Measurements from ENCODE around the gene FAM20C. TPM values are rescaled to one million over a fixed set of nuclear protein-coding genes. Genes with fewer than 3 reads are reported as not detected.
"Not testable (repeated sequence)": the region's sequence is repeated elsewhere in the genome, so short reads cannot be mapped to it uniquely, and the experiment has no call there.

The FAM20C gene
- polyA plus RNA-seq, 1 donor = 32.0 TPM

DNA sequence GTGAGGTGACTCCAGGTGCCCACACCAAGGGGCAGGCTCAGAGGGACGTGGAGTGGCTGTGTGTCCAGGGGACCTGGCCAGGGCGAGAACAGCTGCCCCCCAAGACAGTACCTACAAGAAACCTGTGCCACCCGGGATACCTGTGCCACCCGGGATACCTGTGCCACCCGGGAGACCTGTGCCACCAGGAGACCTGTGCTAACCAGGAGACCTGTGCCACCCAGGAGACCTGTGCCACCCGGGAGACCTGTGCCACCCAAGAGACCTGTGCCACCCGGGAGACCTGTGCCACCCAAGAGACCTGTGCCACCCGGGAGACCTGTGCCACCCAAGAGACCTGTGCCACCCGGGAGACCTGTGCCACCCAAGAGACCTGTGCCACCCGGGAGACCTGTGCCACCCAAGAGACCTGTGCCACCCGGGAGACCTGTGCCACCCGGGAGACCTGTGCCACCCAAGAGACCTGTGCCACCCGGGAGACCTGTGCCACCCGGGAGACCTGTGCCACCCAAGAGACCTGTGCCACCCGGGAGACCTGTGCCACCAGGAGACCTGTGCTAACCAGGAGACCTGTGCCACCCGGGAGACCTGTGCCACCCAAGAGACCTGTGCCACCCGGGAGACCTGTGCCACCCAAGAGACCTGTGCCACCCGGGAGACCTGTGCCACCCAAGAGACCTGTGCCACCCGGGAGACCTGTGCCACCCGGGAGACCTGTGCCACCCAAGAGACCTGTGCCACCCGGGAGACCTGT, 50.6 kb downstream of the FAM20C start:
- DNase-seq (ENCODE audit: low read depth) = not testable (repeated sequence)

DNA sequence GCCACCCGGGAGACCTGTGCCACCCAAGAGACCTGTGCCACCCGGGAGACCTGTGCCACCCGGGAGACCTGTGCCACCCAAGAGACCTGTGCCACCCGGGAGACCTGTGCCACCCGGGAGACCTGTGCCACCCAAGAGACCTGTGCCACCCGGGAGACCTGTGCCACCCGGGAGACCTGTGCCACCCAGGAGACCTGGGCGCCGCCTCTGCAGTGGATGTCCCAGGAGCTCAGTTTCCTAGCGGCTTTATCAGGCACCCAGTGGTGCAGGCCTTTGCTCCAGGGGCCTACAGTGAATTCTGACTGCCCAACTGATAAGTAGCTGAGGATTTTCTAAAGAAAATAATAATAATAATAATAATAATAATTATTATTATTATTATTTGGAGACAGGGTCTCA, 51.2 kb downstream of the FAM20C start:
- not testable (repeated sequence) for DNase-seq (ENCODE audit: low read depth)

DNA sequence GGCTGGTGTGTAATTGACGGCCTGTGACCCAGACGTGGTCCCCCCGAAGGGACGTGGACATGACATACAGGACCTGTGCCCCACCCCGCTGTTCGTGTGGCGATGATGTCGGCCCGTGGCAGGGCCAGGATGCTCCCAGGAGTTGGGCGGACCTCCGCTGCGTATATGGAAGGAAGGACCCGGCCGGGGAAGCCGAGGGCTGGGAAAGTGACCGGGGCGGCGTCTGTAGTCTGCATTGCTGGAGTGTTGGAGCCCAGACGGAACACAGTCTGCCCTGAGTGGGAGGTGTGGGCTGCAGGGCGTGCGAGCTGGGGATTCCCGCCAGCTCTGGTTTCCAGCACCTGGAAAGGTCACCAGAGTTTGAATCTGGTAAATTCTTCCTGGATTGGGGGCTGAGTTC, 52.6 kb downstream of the FAM20C start:
- no peak for DNase-seq (ENCODE audit: low read depth)

DNA sequence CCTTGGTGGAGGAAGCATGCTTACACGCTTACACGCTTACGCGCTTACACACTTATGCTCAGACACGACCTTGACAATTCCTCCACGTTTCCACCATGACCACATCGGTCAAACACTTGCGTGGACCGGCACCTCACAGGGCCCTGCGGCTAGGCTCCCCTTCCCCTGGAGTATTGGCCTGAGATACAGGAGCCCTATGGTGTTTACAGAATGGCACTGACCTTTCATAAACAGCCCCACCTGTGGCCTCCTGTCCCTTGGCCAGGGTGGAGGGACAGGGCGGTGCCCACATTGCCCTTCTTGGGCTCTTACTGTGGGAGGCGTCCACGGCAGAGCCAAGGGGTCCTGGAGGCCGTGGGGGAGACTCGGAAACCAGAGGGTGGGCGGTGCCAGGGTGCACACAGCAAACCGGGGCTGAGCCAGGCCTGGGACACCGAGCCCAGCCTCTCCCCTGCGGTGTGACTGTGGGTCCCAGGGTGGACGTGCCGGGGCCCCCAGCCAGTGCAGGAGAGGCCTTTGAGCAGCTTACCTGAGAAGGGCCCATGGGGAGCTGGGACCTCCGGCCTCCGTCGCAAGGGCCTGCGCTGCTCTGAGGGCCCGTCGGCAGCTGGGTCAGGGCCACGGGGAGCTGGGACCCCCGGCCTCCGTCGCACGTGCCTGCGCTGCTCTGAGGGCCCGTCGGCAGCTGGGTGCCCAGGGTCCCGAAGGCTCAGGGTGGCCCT, 53.4 kb downstream of the FAM20C start:
- no peak for DNase-seq (ENCODE audit: low read depth)

DNA sequence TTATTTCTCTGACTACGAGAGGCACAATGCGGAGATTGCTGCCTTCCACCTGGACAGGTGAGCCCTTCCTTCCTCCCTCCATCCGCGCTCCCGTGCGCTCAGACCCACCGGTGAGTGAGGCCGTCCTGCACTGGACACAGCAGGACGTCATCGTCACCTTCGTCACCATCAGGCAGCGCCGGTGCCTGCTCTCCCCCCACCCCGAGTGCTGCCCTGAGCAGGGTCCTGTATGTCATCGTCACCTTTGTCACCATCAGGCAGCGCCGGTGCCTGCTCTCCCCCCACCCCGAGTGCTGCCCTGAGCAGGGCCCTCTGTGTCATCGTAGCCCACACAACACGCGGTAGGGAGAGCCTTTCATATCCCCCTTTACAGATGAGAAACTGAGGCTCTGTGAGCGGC, 54.1 kb downstream of the FAM20C start:
- no peak for DNase-seq (ENCODE audit: low read depth)

DNA sequence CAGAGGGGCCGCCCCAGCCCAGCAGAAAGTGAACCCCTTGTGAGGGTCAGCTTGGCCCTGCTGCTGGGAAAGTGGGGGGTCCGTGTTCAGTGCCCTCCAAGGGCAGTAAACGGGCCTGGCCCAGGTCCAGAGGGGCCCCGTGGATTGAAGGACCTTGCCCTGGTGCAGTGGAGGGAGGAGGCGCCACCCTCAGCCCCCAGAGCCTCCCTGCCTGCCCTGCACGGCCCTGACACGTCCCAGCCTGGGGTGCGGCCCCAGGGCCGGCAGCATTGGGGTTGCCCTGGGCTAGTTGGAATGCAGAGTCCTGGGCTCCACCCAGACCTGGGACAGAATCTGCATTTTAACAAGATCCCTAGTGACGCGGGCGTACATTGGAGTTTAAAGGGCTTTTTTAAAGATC, 54.8 kb downstream of the FAM20C start:
- no peak for DNase-seq (ENCODE audit: low read depth)

DNA sequence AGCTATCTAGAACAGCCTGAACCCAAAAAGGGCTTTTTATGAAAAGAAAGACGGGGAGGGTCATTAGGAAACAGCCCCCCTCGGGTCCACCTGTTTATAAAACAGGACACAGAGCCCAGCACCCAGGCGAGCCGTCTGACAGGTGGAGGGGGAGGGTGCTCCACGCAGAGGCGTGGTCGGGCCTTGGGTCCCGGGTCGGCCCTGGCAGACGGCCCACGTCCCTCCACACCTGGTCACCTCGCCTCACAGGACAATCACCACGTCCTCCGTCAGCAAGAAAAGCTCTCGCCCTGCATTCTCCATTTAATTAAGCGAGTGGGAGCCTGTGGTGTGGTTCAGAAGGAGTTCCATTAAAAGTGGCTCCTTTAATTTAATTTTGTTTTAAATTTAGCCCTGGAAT, 55.3 kb downstream of the FAM20C start:
- no peak for DNase-seq (ENCODE audit: low read depth)

DNA sequence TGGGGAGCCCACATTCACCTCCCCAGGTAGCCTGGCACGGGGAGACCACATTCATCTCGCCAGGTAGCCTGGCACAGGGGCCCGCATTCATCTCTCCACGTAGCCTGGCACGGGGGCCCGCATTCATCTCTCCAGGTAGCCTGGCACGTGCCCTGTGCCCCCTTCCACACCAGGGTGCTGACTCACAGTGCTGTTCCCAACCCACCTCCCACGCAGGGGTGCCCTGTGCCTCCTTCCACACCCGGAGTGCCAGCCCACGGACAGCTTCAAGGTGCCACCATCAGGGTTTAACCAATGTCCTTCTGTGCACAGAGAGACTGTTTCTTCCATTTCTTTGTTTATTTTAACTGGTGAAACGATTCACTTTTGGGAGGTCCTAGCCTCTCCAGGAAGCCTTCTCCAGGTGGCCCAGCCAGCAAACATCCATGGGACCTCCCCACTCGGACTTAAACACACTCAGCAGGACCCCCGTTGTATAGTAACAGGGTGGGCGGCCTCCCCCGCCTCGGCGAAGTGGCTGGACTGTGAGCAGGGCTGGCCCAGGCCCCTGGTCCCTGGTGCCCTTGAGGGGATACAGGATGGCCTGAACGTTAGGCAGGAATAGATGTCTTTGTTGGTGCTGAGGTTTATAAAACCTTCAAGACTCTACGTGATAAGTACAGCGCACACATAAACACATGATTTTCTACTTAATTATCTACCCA, 56.5 kb downstream of the FAM20C start:
- no peak for DNase-seq (ENCODE audit: low read depth)

DNA sequence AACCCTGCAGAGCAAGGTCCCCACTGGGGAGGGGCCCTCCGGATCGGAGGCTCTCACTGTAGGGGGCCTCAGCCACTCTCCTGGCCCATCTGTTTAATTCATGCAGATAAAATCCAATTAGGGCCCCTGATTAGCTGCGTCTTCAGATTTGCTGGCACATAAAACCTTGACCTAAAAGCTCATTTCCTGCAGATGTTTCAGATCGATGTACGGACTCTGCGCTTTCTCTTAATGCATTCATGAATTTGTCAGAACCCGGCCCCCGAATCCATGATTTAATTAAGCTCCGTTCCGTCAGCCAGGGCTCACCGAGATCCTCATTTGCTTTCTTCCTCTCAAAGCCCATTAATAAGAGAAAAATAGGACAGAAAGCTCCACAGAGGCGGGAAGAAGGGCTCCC, 57.6 kb downstream of the FAM20C start:
- DNase-seq (ENCODE audit: low read depth) = no peak

DNA sequence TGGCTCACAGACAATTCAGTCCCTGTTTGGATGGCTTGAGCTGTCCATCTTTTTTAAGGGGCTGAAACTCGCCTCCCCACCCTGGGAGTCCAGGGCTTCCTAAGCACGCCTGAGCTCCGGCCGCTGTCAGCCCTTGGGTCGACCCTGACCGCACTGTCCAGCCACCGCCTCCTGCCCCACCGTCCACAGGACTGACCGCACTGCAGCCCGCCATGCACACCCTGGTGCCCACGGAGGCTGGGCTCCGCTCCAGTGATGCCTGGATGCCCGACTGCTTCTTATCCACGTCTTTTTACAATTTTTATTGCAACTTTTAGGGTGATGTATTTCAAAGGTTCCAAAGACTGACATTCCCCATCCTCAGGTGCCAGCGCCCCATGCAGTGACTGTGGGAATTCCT, 58.2 kb downstream of the FAM20C start:
- no peak for DNase-seq (ENCODE audit: low read depth)

DNA sequence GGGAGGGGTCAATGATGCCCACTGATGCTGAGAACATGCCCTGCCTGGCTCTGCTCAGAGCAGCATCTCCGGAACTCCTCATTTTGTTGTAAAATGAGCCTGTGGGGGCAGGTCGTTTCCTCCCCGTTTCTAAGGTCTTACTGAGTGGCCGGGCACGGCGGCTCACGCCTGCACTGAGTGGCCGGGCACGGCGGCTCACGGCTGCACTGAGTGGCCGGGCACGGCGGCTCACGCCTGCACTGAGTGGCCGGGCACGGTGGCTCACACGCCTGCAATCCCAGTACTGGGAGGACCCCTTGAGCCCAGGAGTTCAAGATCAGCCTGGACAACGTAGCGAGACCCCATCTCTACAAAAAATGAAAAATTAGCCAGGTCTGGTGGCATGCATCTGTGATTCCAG, 58.6 kb downstream of the FAM20C start:
- no peak for DNase-seq (ENCODE audit: low read depth)

DNA sequence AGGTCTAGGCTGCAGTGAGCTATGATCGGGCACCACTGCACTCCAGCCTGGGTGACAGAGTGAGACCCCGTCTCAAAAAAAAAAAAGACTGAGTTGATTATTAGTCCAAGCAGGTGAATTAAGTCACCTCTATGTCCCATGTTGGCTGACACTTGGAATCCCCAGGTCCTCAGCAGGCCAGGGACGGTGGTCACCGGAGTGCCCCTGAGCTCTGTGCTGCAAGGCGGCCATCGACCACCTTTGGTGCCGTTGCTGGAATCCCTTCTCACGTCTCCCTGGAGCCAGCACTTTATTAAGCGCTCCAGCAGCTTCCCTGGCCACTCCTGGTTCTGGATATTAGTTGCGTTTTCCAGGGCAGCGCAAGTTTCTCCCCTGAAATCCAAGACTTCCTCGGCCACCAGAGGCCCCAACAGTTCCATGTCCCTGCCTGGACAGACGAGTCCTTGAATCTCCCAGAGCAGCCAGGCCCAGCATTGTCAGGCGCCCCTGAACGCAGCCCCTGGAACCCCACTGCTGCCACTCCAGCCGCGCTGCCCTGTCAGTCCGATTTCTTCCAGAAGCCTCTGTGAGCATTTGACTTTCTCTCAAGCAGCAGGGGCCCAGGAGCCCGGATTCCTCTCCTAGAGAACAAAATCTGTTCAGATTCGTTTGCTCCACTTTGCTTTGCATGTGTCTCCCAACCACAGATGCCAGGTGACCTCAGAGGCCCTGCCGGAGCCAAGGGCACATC, 59.2 kb downstream of the FAM20C start:
- DNase-seq (ENCODE audit: low read depth) = no peak

DNA sequence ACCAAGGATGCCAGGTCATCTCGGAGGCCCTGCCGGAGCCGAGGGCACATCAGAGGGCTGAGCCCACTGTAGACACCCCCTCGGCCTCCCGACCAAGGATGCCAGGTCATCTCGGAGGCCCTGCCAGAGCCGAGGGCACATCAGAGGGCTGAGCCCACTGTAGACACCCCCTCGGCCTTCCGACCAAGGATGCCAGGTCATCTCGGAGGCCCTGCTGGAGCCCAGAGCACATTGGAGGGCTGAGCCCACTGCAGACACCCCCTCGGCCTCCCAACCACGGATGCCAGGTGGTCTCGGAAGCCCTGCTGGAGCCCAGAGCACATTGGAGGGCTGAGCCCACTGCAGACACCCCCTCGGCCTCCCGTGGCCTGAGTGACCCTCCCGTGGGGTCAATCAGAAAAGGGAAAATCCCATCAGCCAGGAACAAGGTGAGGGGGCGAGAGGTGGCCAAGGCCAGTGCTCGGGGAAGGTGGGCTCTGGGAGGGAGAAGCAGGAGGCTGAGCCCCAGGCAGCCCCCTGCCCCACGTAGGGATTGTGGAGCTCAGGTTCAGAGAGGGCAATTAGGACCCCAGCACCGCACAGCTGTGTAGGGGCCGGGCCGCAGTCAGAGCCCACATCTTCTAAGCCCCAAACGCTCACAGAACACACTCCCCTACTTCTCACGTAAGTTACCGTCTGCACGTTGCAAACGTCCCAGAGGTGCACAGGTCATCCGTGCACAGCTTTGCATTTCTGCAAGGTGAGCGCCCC, 60.0 kb downstream of the FAM20C start:
- DNase-seq (ENCODE audit: low read depth) = no peak

DNA sequence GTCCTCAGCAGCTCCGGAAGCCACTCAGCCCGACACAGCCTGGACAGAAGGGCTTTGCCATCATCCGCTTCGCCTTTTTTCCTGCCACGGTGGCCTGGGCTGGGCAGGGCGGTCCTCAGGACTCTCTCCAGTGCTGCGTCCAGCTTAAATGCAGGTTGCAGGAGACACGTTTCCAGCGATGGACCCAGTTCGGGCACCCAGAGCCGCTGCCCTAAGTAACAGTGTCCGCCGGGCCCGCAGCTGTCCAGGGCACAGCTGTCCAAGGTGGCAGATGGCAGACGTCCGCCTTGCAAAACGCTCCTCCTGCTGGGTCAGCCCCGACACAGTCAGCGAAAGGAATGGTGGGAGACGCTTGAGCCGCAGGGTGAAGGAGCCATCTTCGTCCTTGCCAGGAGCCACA, 60.6 kb downstream of the FAM20C start:
- DNase-seq (ENCODE audit: low read depth) = no peak

DNA sequence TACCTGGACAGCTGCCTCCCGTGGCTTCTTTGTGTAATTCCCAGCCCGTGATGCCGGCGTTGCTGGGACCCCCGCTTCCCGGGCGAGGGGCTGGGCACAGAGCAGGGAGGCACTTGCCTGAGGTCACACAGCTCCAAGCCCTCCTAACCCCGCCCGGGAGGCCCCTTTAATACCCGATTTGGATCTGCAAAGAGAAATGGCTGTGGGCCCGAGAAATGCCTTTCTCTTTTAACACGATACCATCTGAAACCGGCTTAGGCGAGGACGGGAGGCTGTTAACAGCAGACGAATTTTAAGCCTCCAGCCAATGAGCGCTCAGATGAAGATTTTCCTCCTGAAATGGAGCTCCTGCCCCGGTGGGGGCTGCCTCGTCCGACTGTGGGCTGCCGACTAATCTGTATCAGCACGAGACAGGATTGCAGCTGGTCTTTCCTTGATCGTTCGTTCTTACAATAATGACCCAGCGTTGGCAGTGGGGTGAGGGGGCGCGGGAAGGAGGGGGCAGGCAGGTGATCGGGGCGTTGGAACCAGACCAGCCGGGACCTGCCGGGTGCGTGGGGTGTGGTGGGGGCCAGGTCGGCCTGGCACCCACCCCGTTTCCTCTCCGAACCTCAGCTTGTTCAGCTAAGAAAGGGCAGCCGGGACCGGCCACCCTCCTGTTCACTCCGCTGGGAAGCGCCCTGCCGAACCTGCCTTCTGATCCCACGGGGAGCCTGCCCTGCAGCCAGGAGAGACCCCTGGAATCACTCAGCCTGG, 61.4 kb downstream of the FAM20C start:
- no peak for DNase-seq (ENCODE audit: low read depth)

DNA sequence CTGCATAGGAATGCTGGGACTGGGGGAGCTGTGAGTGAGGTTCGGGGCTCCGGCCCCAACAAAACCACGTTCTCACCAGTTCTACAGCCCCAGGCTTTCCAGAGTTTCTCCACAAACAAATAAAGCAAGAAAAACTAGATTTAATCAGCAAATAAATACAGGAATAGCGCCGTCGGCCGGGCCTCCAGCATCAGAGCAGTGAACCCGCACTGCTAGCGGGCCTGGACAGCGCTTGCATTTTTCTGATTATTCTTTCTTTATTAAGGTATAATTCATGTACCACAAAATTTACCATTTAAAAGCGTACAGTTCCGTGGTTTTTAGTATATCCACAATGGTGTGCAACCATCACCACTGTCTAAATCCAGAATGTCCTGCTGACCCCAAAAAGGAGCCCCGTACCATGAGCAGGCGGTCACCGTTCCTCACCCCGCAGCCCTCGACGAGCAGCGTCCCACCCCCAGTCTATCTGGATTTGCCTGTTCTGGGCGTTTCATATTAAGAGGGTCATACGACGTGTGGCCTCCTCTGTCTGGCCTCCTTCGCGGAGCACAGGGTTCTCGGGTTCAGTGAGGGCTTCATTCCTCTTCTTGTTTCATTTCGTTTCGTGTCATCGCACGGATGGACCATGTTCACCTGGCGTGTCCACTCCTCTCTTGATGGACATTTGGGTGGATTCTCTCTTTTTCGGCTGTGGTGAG, 62.1 kb downstream of the FAM20C start:
- DNase-seq (ENCODE audit: low read depth) = no peak

DNA sequence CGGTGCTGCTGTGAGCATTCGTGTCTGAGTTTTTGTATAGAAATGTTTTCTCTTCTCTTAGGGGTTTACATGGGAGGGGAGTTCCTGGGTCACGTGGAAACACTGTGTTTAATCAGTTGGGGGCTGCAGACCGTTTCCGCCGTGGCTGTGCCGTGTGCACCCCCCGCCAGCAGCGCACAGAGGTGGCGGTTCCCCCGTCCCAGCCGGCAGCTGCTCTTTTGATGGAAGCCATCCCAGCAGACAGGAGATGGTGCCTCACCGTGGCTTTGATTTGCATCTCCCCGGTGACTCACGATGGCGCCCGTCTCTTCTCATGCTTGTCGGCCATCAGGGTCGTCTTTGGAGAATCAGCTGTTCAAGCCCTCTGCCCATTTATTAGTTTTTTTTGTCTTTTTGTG, 62.7 kb downstream of the FAM20C start:
- DNase-seq (ENCODE audit: low read depth) = no peak

DNA sequence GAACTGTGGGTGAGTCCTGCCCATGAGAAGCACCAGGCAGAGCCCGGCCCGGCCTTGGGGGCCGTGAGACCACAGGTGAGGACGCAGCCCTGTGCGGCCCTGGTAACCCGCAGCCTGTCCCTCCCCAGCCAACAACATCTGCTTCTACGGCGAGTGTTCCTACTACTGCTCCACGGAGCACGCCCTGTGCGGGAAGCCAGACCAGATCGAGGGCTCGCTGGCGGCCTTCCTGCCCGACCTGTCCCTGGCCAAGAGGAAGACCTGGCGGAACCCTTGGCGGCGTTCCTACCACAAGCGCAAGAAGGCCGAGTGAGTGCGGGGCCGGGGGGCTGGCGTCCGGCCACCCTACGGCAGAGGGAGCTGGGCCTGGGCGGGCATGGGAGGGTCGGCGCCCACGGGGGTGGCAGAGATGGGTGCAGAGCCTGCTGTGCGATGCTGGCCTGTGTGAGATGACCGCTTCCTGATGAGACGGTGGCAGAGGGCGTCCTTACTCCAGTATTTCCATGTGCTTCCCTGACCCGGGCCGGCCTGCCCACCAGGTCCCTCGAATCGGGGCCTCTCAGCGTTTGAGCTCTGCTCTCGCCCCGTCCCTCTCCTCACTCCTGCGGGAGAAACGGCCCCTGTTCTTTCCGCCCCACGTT, 63.5 kb downstream of the FAM20C start:
- DNase-seq (ENCODE audit: low read depth) = no peak

DNA sequence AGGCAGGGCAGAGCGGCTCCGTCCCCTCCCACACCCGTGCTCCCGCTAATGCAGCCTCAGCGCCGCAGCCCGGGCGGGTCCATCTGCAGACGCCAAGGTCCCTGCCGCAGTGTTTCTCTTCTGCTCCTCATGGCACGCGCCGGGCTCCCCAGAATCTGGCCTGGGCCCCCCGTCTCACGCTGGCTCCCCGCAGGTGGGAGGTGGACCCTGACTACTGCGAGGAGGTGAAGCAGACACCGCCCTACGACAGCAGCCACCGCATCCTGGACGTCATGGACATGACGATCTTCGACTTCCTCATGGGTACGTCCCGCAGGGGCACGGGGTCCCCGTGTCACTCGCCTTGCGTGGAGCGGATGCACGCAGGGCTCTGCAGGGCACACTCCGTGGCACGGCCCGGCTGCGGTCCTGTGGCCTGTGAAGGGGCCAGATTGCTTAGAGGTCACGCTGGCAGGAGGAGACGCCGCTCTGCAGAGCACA, 64.1 kb downstream of the FAM20C start:
- no peak for DNase-seq (ENCODE audit: low read depth)
